ENCODE data around the gene MS4A4E.

DNA sequence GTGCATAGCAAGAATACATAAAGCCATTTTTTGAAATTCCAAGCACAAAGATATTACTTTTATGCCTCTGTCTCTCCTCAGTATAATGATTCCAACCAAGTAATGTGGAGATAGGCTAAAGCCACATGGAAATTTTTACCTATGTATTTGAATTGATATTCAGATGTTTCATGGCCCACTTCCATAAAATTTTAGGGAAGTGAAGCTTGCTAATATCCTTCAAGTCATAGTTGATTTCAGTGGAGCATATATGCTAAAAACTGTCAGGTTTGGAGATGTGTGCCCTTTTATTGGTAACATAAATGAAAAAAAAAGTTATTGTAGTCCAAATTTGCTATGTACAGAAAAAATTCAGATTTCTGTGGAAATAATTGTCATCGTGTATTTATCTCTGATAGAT is 12.3 kb downstream of the MS4A4E start:
- TF ChIP-seq, protein P1, sequence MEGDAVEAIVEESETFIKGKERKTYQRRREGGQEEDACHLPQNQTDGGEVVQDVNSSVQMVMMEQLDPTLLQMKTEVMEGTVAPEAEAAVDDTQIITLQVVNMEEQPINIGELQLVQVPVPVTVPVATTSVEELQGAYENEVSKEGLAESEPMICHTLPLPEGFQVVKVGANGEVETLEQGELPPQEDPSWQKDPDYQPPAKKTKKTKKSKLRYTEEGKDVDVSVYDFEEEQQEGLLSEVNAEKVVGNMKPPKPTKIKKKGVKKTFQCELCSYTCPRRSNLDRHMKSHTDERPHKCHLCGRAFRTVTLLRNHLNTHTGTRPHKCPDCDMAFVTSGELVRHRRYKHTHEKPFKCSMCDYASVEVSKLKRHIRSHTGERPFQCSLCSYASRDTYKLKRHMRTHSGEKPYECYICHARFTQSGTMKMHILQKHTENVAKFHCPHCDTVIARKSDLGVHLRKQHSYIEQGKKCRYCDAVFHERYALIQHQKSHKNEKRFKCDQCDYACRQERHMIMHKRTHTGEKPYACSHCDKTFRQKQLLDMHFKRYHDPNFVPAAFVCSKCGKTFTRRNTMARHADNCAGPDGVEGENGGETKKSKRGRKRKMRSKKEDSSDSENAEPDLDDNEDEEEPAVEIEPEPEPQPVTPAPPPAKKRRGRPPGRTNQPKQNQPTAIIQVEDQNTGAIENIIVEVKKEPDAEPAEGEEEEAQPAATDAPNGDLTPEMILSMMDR (IDR thresholded peaks at IDR 0.05): no peak
- TF ChIP-seq EP300 (IDR thresholded peaks at IDR 0.05) (no peak), POLR2A (IDR thresholded peaks at IDR 0.05) (no peak)
